ENCODE measurements around the gene PRELID2.

PRELID2 gene

GRCh38 chr5:145718956-145719355 is 116.2 kb downstream of the PRELID2 start:
- Histone ChIP-seq H3K4me1 (peaks cover 0 to 4% (median 0%) of the 10 kb centered on the region in 4 donors), H3K27me3 (no peaks in the 10 kb centered on the region), H3K9me3 (no peaks in the 10 kb centered on the region), H3K27ac (no peak overlapping the region), H3K4me3 (no peak overlapping the region), H3K36me3 (no peaks in the 10 kb centered on the region)
- DNase-seq = no peak
- no peak for TF ChIP-seq CTCF (IDR thresholded peaks at IDR 0.05)
- intact Hi-C loops (cut with DNase I; ENCODE audit: low total_unique reads) = no loop called here

- no peaks in the 10 kb centered on the region for H3K36me3 ChIP-seq
- H3K4me3 ChIP-seq = no peak overlapping the region
- no peak for DNase-seq
- H3K9me3 ChIP-seq = no peaks in the 10 kb centered on the region
- H3K4me1 ChIP-seq = peaks cover 0 to 6% (median 0%) of the 10 kb centered on the region in 4 donors
- H3K27ac ChIP-seq = no peak overlapping the region
- intact Hi-C loops (cut with DNase I; ENCODE audit: low total_unique reads) = no loop called here
- no peaks in the 10 kb centered on the region for H3K27me3 ChIP-seq
- TF ChIP-seq CTCF (IDR thresholded peaks at IDR 0.05) = no peak
Observed at GRCh38 chr5:145715412-145715811, 119.7 kb downstream of the PRELID2 start.

GRCh38 chr5:145712245-145712644 is 122.9 kb downstream of the PRELID2 start:
- TF ChIP-seq CTCF (IDR thresholded peaks at IDR 0.05) = no peak
- H3K27ac ChIP-seq = no peak overlapping the region
- no peak overlapping the region for H3K4me3 ChIP-seq
- no peaks in the 10 kb centered on the region for H3K36me3 ChIP-seq
- peaks cover 0 to 16% (median 0%) of the 10 kb centered on the region in 4 donors for H3K4me1 ChIP-seq
- intact Hi-C loops (cut with DNase I; ENCODE audit: low total_unique reads) = no loop called here
- no peak for DNase-seq
- H3K27me3 ChIP-seq = no peaks in the 10 kb centered on the region
- H3K9me3 ChIP-seq = no peaks in the 10 kb centered on the region

- H3K27ac ChIP-seq = no peak overlapping the region
- DNase-seq = no peak
- H3K4me3 ChIP-seq = no peak overlapping the region
- H3K27me3 ChIP-seq = no peaks in the 10 kb centered on the region
- H3K4me1 ChIP-seq = peaks cover 0 to 16% (median 0%) of the 10 kb centered on the region in 4 donors
- no peak for TF ChIP-seq CTCF (IDR thresholded peaks at IDR 0.05)
- no peaks in the 10 kb centered on the region for H3K9me3 ChIP-seq
- intact Hi-C loops (cut with DNase I; ENCODE audit: low total_unique reads) = no loop called here
- no peaks in the 10 kb centered on the region for H3K36me3 ChIP-seq
Observed at GRCh38 chr5:145711417-145711816, 123.7 kb downstream of the PRELID2 start.
